H1 (cell line): ENCODE measurements around the gene ZAR1. TPM values are rescaled to one million over a fixed set of nuclear protein-coding genes. Genes with fewer than 3 reads are reported as not detected.

Source experiments
- CTCF ChIA-PET: fragments of 300-600 bp; sonication (Branson Sonifier 250); formaldehyde crosslinking; loops from one replicate; lab custom pipeline; 2021; ENCODE audit not compliant: partially characterized antibody; lab: Charles Lee
- POLR2A ChIA-PET: fragments of 300-600 bp; sonication (Branson Sonifier 250); formaldehyde crosslinking; loops from one replicate; lab custom pipeline; 2021; ENCODE audit warnings: inconsistent platforms; ENCODE audit not compliant: partially characterized antibody; lab: Charles Lee
- DNase-seq, 2 experiments: peaks; one replicate each; pipeline versions ENCODE4 v3.0.0 to v3.0.0-alpha.2; 2010 to 2022; ENCODE audit warnings: low spot score in 2 of 2, low read depth in 1 of 2, mixed read lengths in 1 of 2
- FAIRE-seq: peaks from 2 replicates; lab custom pipeline; 2011; peaks lifted over from hg19 to GRCh38; lab: Jason Lieb, UNC
- H2AFZ ChIP-seq: 2 replicates; pipeline ENCODE4 v1.8.1; 2012; ENCODE audit warnings: low read length, inconsistent platforms
- H2AK5ac ChIP-seq: 2 replicates; pipeline ENCODE4 v1.6.1; 2013; ENCODE audit warnings: low read depth, low read length
- H2BK120ac ChIP-seq: replicated peaks from 2 replicates; pipeline ENCODE3; 2013; ENCODE audit warnings: low read depth, low read length, inconsistent platforms
- H2BK12ac ChIP-seq: 2 replicates; pipeline ENCODE4 v1.6.1; 2013; ENCODE audit warnings: low read depth, low read length
- H2BK15ac ChIP-seq: 2 replicates; pipeline ENCODE4 v1.6.1; 2013; ENCODE audit warnings: low read length
- H2BK20ac ChIP-seq: 2 replicates; pipeline ENCODE4 v1.6.1; 2013; ENCODE audit warnings: low read length
- H2BK5ac ChIP-seq: 2 replicates; pipeline ENCODE4 v1.6.1; 2013; ENCODE audit warnings: low read depth, low read length
- H3K14ac ChIP-seq: 2 replicates; pipeline ENCODE4 v1.6.1; 2013; ENCODE audit warnings: inconsistent platforms; ENCODE audit not compliant: insufficient read length
- H3K18ac ChIP-seq: 2 replicates; pipeline ENCODE4 v1.6.1; 2013; ENCODE audit warnings: low read length; ENCODE audit errors: extremely low read depth
- H3K23ac ChIP-seq: 2 replicates; pipeline ENCODE4 v1.6.1; 2013; ENCODE audit warnings: inconsistent platforms; ENCODE audit not compliant: insufficient read length
- H3K23me2 ChIP-seq: 2 replicates; pipeline ENCODE4 v1.6.1; 2013; ENCODE audit warnings: low read depth, low read length
- H3K27ac ChIP-seq: 2 replicates; pipeline ENCODE4 v1.6.1; 2011; ENCODE audit warnings: low read depth, low read length, inconsistent platforms
- H3K27me3 ChIP-seq, 4 experiments: replicated peaks in 1 of 4; 1 replicate in 1 of 4; 2 replicates in 3 of 4; pipeline versions ENCODE4 v1.6.1 to v1.8.1; 2011 to 2013; ENCODE audit warnings: low read length in 3 of 4, mild to moderate bottlenecking in 3 of 4, inconsistent platforms in 2 of 4, mixed read lengths in 2 of 4, moderate library complexity in 1 of 4; ENCODE audit not compliant: control insufficient read depth in 3 of 4, insufficient read depth in 3 of 4; ENCODE audit errors: extremely low read depth in 1 of 4
- H3K36me3 ChIP-seq, 4 experiments: 2 replicates each; pipeline versions ENCODE4 v1.6.1 to v1.8.1; 2011 to 2013; ENCODE audit warnings: mild to moderate bottlenecking in 4 of 4, low read length in 3 of 4, moderate library complexity in 2 of 4, control low read depth in 1 of 4, inconsistent platforms in 1 of 4; ENCODE audit not compliant: insufficient read depth in 4 of 4, control insufficient read depth in 2 of 4
- H3K4ac ChIP-seq: replicated peaks from 2 replicates; pipeline ENCODE3; 2013; ENCODE audit warnings: low read length, low read depth, mixed read lengths, inconsistent platforms; ENCODE audit not compliant: insufficient read length
- H3K4me1 ChIP-seq, 4 experiments: replicated peaks in 1 of 4; 1 replicate in 1 of 4; 2 replicates in 3 of 4; pipeline versions ENCODE4 v1.6.1 to v1.8.1; 2011 to 2013; ENCODE audit warnings: low read length in 3 of 4, inconsistent platforms in 2 of 4, mixed read lengths in 1 of 4; ENCODE audit not compliant: insufficient read depth in 4 of 4, control insufficient read depth in 3 of 4
- H3K4me2 ChIP-seq, 2 experiments: 2 replicates each; pipeline versions ENCODE4 v1.6.1 to v1.8.1; 2011 to 2013; ENCODE audit warnings: low read depth in 2 of 2, low read length in 2 of 2, control low read depth in 1 of 2, inconsistent platforms in 1 of 2, mild to moderate bottlenecking in 1 of 2; ENCODE audit not compliant: insufficient read depth in 1 of 2
- H3K4me3 ChIP-seq, 4 experiments: fragments of 200-600, 300-600 bp in 1 of 4; sonication (generic), shearing (Covaris generic), sonication (Bioruptor Twin) in 1 of 4; 2 replicates each; pipeline versions ENCODE4 v1.5.1 to v1.8.1; 2011 to 2016; ENCODE audit warnings: low read length in 4 of 4, low read depth in 3 of 4, control low read depth in 2 of 4, inconsistent platforms in 2 of 4, mild to moderate bottlenecking in 2 of 4, mixed read lengths in 1 of 4, moderate library complexity in 1 of 4; ENCODE audit not compliant: insufficient read depth in 2 of 4; ENCODE audit errors: extremely low read depth in 1 of 4
- H3K56ac ChIP-seq: replicated peaks from 2 replicates; pipeline ENCODE3; 2013; ENCODE audit warnings: low read depth, mild to moderate bottlenecking, mixed read lengths, low read length, inconsistent platforms; ENCODE audit not compliant: insufficient read length
- H3K79me1 ChIP-seq: 2 replicates; pipeline ENCODE4 v1.6.1; 2013; ENCODE audit warnings: low read depth, low read length, control low read depth
- H3K79me2 ChIP-seq, 2 experiments: 2 replicates each; pipeline versions ENCODE4 v1.6.1 to v1.8.1; 2012 to 2013; ENCODE audit warnings: low read length in 2 of 2, mild to moderate bottlenecking in 2 of 2, inconsistent platforms in 1 of 2; ENCODE audit not compliant: insufficient read depth in 2 of 2, control insufficient read depth in 1 of 2
- H3K9ac ChIP-seq, 4 experiments: replicated peaks in 1 of 4; 1 replicate in 1 of 4; 2 replicates in 3 of 4; pipeline versions ENCODE4 v1.6.1 to v1.8.1; 2011 to 2013; ENCODE audit warnings: low read depth in 3 of 4, low read length in 3 of 4, control low read depth in 2 of 4, mild to moderate bottlenecking in 2 of 4, moderate library complexity in 2 of 4, inconsistent platforms in 1 of 4; ENCODE audit errors: extremely low read depth in 1 of 4
- H3K9me3 ChIP-seq, 2 experiments: 2 replicates each; pipeline versions ENCODE4 v1.6.1 to v1.8.1; 2012 to 2013; ENCODE audit warnings: mild to moderate bottlenecking in 2 of 2, moderate library complexity in 2 of 2, control low read depth in 1 of 2, inconsistent platforms in 1 of 2, low read depth in 1 of 2, low read length in 1 of 2, mixed read lengths in 1 of 2; ENCODE audit not compliant: insufficient read depth in 2 of 2
- H4K20me1 ChIP-seq, 2 experiments: replicated peaks in 1 of 2; 2 replicates each; pipeline versions ENCODE3 to v1.8.1; 2011 to 2013; ENCODE audit warnings: inconsistent platforms in 2 of 2, low read length in 2 of 2, mild to moderate bottlenecking in 1 of 2; ENCODE audit not compliant: insufficient read depth in 2 of 2, control insufficient read depth in 1 of 2
- H4K5ac ChIP-seq: 2 replicates; pipeline ENCODE4 v1.6.1; 2013; ENCODE audit warnings: low read length, low read depth, mixed read lengths, inconsistent platforms; ENCODE audit not compliant: insufficient read length
- H4K8ac ChIP-seq: 2 replicates; pipeline ENCODE4 v1.8.0; 2013; ENCODE audit warnings: mild to moderate bottlenecking, moderate library complexity, low read length, inconsistent platforms; ENCODE audit not compliant: insufficient read depth; ENCODE audit errors: extremely low read depth
- H4K91ac ChIP-seq: replicated peaks from 2 replicates; pipeline ENCODE3; 2013; ENCODE audit warnings: low read length, mixed read lengths, inconsistent platforms; ENCODE audit not compliant: insufficient read length
- CHD1 ChIP-seq: IDR thresholded peaks from 2 replicates; pipeline ENCODE4 v1.6.1; 2012; ENCODE audit warnings: low read depth, low read length, improper control_type of control experiment
- EZH2 ChIP-seq: fragments of 200-600 bp; sonication (generic); IDR thresholded peaks from 2 replicates; pipeline ENCODE4 v1.7.1; 2012; ENCODE audit warnings: low read depth, mild to moderate bottlenecking, moderate library complexity, low read length, inconsistent platforms; ENCODE audit not compliant: severe bottlenecking
- JUND ChIP-seq: IDR thresholded peaks from 2 replicates; pipeline ENCODE4 v1.6.1; 2011; ENCODE audit warnings: mild to moderate bottlenecking, improper control_type of control experiment, low read length
- KDM1A ChIP-seq: fragments of 200-600, 300-600 bp; sonication (generic); IDR thresholded peaks from 2 replicates; pipeline ENCODE4 v1.7.1; 2016; ENCODE audit warnings: mild to moderate bottlenecking, low read length, borderline replicate concordance
- KDM4A ChIP-seq: IDR thresholded peaks from one replicate; pipeline ENCODE4 v1.7.1; 2012; ENCODE audit warnings: low read depth, mild to moderate bottlenecking, moderate library complexity, low read length, inconsistent platforms; ENCODE audit not compliant: severe bottlenecking
- SP4 ChIP-seq: IDR thresholded peaks from 2 replicates; pipeline ENCODE4 v1.6.1; 2012; ENCODE audit warnings: low read length, inconsistent platforms
- SRF ChIP-seq: IDR thresholded peaks from 2 replicates; pipeline ENCODE4 v1.6.1; 2011; ENCODE audit warnings: mild to moderate bottlenecking, low read depth, low read length, moderate library complexity
- SUZ12 ChIP-seq: fragments of 200-600 bp; sonication (generic); IDR thresholded peaks from 2 replicates; pipeline ENCODE4 v1.6.1; 2012; ENCODE audit warnings: mild to moderate bottlenecking, inconsistent platforms, low read length, moderate library complexity, mixed read lengths
- TAF1 ChIP-seq: IDR thresholded peaks from 2 replicates; pipeline ENCODE4 v1.6.1; 2011; ENCODE audit warnings: mild to moderate bottlenecking, low read depth, low read length
- TAF7 ChIP-seq: optimal IDR thresholded peaks from 2 replicates; pipeline ENCODE3; 2011; ENCODE audit warnings: low read depth, mild to moderate bottlenecking, inconsistent platforms, low read length, moderate library complexity, borderline replicate concordance
- TCF12 ChIP-seq: IDR thresholded peaks from 2 replicates; pipeline ENCODE4 v1.6.1; 2011; ENCODE audit warnings: low read depth, mild to moderate bottlenecking, low read length
- ZNF274 ChIP-seq: IDR thresholded peaks from 2 replicates; pipeline ENCODE4 v1.7.0; 2012; ENCODE audit warnings: low read length, borderline replicate concordance; ENCODE audit errors: extremely low read depth
- WGBS, 2 experiments: shearing (Covaris generic) in 1 of 2; methylation state at CpG; one replicate each; pipeline versions ENCODE4 v1.1.6 to v1.1.7; 2013 to 2015; ENCODE audit warnings: low lambda C conversion rate in 2 of 2, mixed read lengths in 2 of 2, inconsistent platforms in 1 of 2, low coverage in 1 of 2, missing lambda C conversion rate in 1 of 2; ENCODE audit not compliant: insufficient replicate concordance in 2 of 2, insufficient coverage in 1 of 2, insufficient read length in 1 of 2; ENCODE audit errors: extremely low coverage in 1 of 2, missing lambda C conversion rate in 1 of 2; 5-methylcytosine and 5-hydroxymethylcytosine counted together
- polyA plus RNA-seq, 7 experiments: library from polyadenylated mRNA; depleted of rRNA in 3 of 7; stranded (reverse) in 5 of 7; unstranded in 2 of 7; fragments of >200 nt in 5 of 7; fragments of 200-250 nt in 2 of 7; gene quantifications; 1 replicate in 5 of 7; 2 replicates in 1 of 7; 4 replicates in 1 of 7; pipeline versions ENCODE4 v1.2.1 to v1.2.3, GENCODE V29; 2011 to 2013; ENCODE audit warnings: missing spikeins in 2 of 7, mixed read lengths in 2 of 7
- total RNA-seq: library from RNA; stranded (reverse); fragmentation: NEBNext Ultra II Directional; extraction: Animal tissue kit (Norgen Biotek cat#: 25700); gene quantifications from 2 replicates; pipeline ENCODE4 v1.2.1, GENCODE V29; 2021

Gene ZAR1
- total and polyA plus RNA-seq, 2 of the 8 experiments (the other 6 are each of a cell fraction or from before 2014, with no cell fraction given), result 0.33 to 0.78 TPM

- 22% methylated on average over 53 of the region's 66 CpGs; no CpG with 5 or more reads in 1 of the 2 experiments for WGBS, 2 experiments
- Histone ChIP-seq H3K36me3 (peaks cover 0 to 5% (median 0%) of the 10 kb centered on the region in 4 experiments; a peak in 1 of 8 replicates), H3K23ac (no peak overlapping the region), H3K79me2 (no peaks in the 10 kb centered on the region), H3K27me3 (peaks cover 18 to 49% (median 40%) of the 10 kb centered on the region in 4 experiments), H2BK12ac (peak overlapping the region; percentile 35; the same call in 1 of the 2 replicates), H3K27ac (no peak overlapping the region), H3K14ac (no peak overlapping the region), H3K4ac (peak overlapping the region; percentile 40), H3K9ac (no peak overlapping the region), H2AK5ac (no peak overlapping the region), H3K23me2 (peaks cover 9% of the 10 kb centered on the region; the same call in 1 of the 2 replicates), H2BK120ac (no peak overlapping the region), H3K79me1 (no peaks in the 10 kb centered on the region), H4K91ac (peak overlapping the region; percentile 94), H4K8ac (peak overlapping the region; percentile 57; the same call in 1 of the 2 replicates), H3K4me3 (peak overlapping the region; percentile 20 to 59 (median 42)), H3K9me3 (no peaks in the 10 kb centered on the region), H2BK5ac (peak overlapping the region; percentile 39; the same call in 1 of the 2 replicates), H3K18ac (peak overlapping the region; percentile 64; the same call in 1 of the 2 replicates), H3K4me1 (peaks cover 4 to 11% (median 6%) of the 10 kb centered on the region in 4 experiments; a peak in 6 of 7 replicates), H4K20me1 (no peaks in the 10 kb centered on the region), H4K5ac (no peak overlapping the region), H2AFZ (peak overlapping the region; percentile 44; the same call in 1 of the 2 replicates), H3K56ac (no peak overlapping the region), H2BK15ac (0 out of 2 replicates have a peak overlapping the region, but pooled peaks have one; percentile 2), H2BK20ac (no peak overlapping the region), H3K4me2 (peak overlapping the region; percentile 70 to 74)
- DNase-seq (peak in 1 of 2 experiments; percentile 64), FAIRE-seq (no peak)
- ChIA-PET CTCF (interaction anchor here (0.7 to 1.2 kb wide), 3 partner anchors 10 to 159 kb away, joined by 3 read pairs; no protein-coding TSS in a partner anchor), POLR2A (interaction anchor here (0.7 to 2.2 kb wide), 6 partner anchors 10 to 357 kb away, joined by 3 to 10 read pairs (median 4); partner anchors contain the start of gene SLAIN2)
- no peak for TF ChIP-seq TAF7
- no peak for TF ChIP-seq SP4
- no peak for TF ChIP-seq JUND
- no peak for TF ChIP-seq SRF
- no peak for TF ChIP-seq CHD1
- no peak for TF ChIP-seq ZNF274
- TF ChIP-seq TCF12, result no peak
- TF ChIP-seq TAF1, result no peak
- TF ChIP-seq SUZ12, result peak; percentile 96
- peak; percentile 93 for TF ChIP-seq EZH2
- peak; percentile 75 for TF ChIP-seq KDM4A
- TF ChIP-seq KDM1A, result 0 out of 2 replicates have a peak, but pooled peaks have one; percentile 6
These were observed 6.1 kb upstream of the ZAR1 start for GRCh38 chr4:48483777-48484493.
